GM12878 (cell line): ENCODE data around the gene MGAT4C. TPM values are rescaled to one million over a fixed set of nuclear protein-coding genes. Genes with fewer than 3 reads are reported as not detected.

ENCODE experiments used
- ATAC-seq: fragments of 200-7000 bp; cut with Tn5 transposase; 3 replicates; pipeline ENCODE4 v1.9.1; 2020; ENCODE audit warnings: mild to moderate bottlenecking, moderate library complexity
- BruUV-seq: library from RNA; stranded (reverse); fragments of 400-500 nt; replicated peaks from 2 replicates; lab custom pipeline; 2021; lab: Mats Ljungman, UMichigan
- CTCF ChIA-PET: fragments of 300-600 bp; sonication (Branson Sonifier 250); formaldehyde crosslinking; extraction: SDS; loops from one replicate; lab custom pipeline; 2021; ENCODE audit warnings: inconsistent platforms; lab: Yijun Ruan, JAX
- POLR2A ChIA-PET: fragments of 350-600 bp; formaldehyde crosslinking; extraction: SDS; loops from one replicate; lab custom pipeline; 2021; ENCODE audit warnings: inconsistent platforms; lab: Charles Lee
- RAD21 ChIA-PET: fragments of 300-600 bp; sonication (Branson Sonifier 250); formaldehyde crosslinking; loops from one replicate; lab custom pipeline; 2023; ENCODE audit warnings: antibody characterized with exemption; ENCODE audit not compliant: unreplicated experiment; lab: Charles Lee
- SMC1A ChIA-PET: fragments of 300-600 bp; sonication (Branson Sonifier 250); formaldehyde crosslinking; loops from one replicate; lab custom pipeline; 2023; ENCODE audit not compliant: unreplicated experiment, uncharacterized antibody; lab: Charles Lee
- DNase-seq: peaks from one replicate; pipeline ENCODE4 v3.0.0-alpha.2; 2011; ENCODE audit warnings: low read depth, low spot score
- FAIRE-seq: peaks from 3 replicates; lab custom pipeline; 2011; peaks lifted over from hg19 to GRCh38; lab: Jason Lieb, UNC
- H2AFZ ChIP-seq: 2 replicates; pipeline ENCODE4 v1.6.0; 2011; ENCODE audit warnings: low read depth, low read length, control low read depth; ENCODE audit not compliant: control insufficient read depth
- H3K27ac ChIP-seq: 2 replicates; pipeline ENCODE4 v1.5.1; 2011; ENCODE audit warnings: control low read depth; ENCODE audit not compliant: control insufficient read depth, insufficient read depth
- H3K27me3 ChIP-seq, 2 experiments: replicated peaks in 1 of 2; 2 replicates each; pipeline versions ENCODE4 v1.6.0 to v1.6.1; 2011; ENCODE audit warnings: low read length in 1 of 2; ENCODE audit not compliant: control insufficient read depth in 2 of 2, insufficient read depth in 2 of 2
- H3K36me3 ChIP-seq, 2 experiments: 2 replicates each; pipeline ENCODE4 v1.5.1; 2011; ENCODE audit warnings: low read length in 1 of 2; ENCODE audit not compliant: control insufficient read depth in 2 of 2, insufficient read depth in 2 of 2
- H3K4me1 ChIP-seq: 2 replicates; pipeline ENCODE4 v1.6.1; 2011; ENCODE audit warnings: mild to moderate bottlenecking, low read length, moderate library complexity, mixed read lengths; ENCODE audit not compliant: control insufficient read depth, insufficient read depth
- H3K4me2 ChIP-seq: 2 replicates; pipeline ENCODE4 v1.6.0; 2011; ENCODE audit warnings: control low read depth; ENCODE audit not compliant: control insufficient read depth, insufficient read depth
- H3K4me3 ChIP-seq: fragments of 200-600 bp; sonication (generic); 2 replicates; pipeline ENCODE4 v1.5.1; 2016
- H3K79me2 ChIP-seq: 2 replicates; pipeline ENCODE4 v1.6.0; 2011; ENCODE audit warnings: low read length; ENCODE audit not compliant: control insufficient read depth, insufficient read depth
- H3K9ac ChIP-seq: 2 replicates; pipeline ENCODE4 v1.8.0; 2011; ENCODE audit warnings: low read length, control low read depth, mixed read lengths; ENCODE audit not compliant: control insufficient read depth, insufficient read depth
- H3K9me3 ChIP-seq: replicated peaks from 3 replicates; pipeline ENCODE4 v1.5.1; 2011; ENCODE audit warnings: mild to moderate bottlenecking, low read length; ENCODE audit not compliant: control insufficient read depth, insufficient read depth
- H4K20me1 ChIP-seq: 2 replicates; pipeline ENCODE4 v1.6.0; 2011; ENCODE audit not compliant: control insufficient read depth, insufficient read depth
- EZH2 ChIP-seq: IDR thresholded peaks from 2 replicates; pipeline ENCODE4 v1.6.1; 2012; ENCODE audit warnings: low read depth, mild to moderate bottlenecking, control low read depth, inconsistent platforms, low read length, borderline replicate concordance; ENCODE audit not compliant: control insufficient read depth
- MEF2A ChIP-seq: IDR thresholded peaks from 2 replicates; pipeline ENCODE4 v1.6.1; 2011; ENCODE audit warnings: low read depth, mild to moderate bottlenecking, low read length, moderate library complexity; ENCODE audit not compliant: insufficient read depth
- SIX5 ChIP-seq: IDR thresholded peaks from 2 replicates; pipeline ENCODE4 v1.6.1; 2011; ENCODE audit warnings: mild to moderate bottlenecking, low read depth, low read length, moderate library complexity; ENCODE audit not compliant: severe bottlenecking
- SRF ChIP-seq, 2 experiments: IDR thresholded peaks; 2 replicates each; pipeline ENCODE4 v1.6.1; 2011; ENCODE audit warnings: low read depth in 2 of 2, low read length in 2 of 2, mild to moderate bottlenecking in 1 of 2, moderate library complexity in 1 of 2
- SUZ12 ChIP-seq: fragments of 200-600 bp; sonication (generic); IDR thresholded peaks from one replicate; pipeline ENCODE4 v1.6.1; 2018; ENCODE audit warnings: antibody characterized with exemption, mild to moderate bottlenecking; ENCODE audit not compliant: unreplicated experiment
- TCF12 ChIP-seq: IDR thresholded peaks from 2 replicates; pipeline ENCODE4 v1.6.1; 2011; ENCODE audit warnings: low read depth, mild to moderate bottlenecking, low read length
- TCF3 ChIP-seq: IDR thresholded peaks from 2 replicates; pipeline ENCODE4 v1.6.1; 2012; ENCODE audit warnings: low read depth, mild to moderate bottlenecking, low read length, borderline replicate concordance; ENCODE audit not compliant: insufficient read depth
- ZBED1 ChIP-seq: IDR thresholded peaks from 2 replicates; pipeline ENCODE4 v1.6.1; 2016; ENCODE audit warnings: borderline replicate concordance
- ZZZ3 ChIP-seq: IDR thresholded peaks from 2 replicates; pipeline ENCODE4 v1.6.1; 2011; ENCODE audit warnings: low read depth; ENCODE audit not compliant: control insufficient read depth, insufficient read length
- WGBS: methylation state at CpG from one replicate; pipeline ENCODE4 v1.1.6; 2016; ENCODE audit warnings: low lambda C conversion rate; ENCODE audit not compliant: insufficient replicate concordance, insufficient coverage; ENCODE audit errors: missing lambda C conversion rate; 5-methylcytosine and 5-hydroxymethylcytosine counted together
- in situ Hi-C: fragments of 300-500 bp; cut with MboI; formaldehyde crosslinking; loops from 9 replicates; pipeline ENCODE4 v1.14.3; 2018; ENCODE audit warnings: mixed read lengths
- intact Hi-C: fragments of 100-400 bp; cut with micrococcal nuclease; formaldehyde crosslinking; loops from one replicate; pipeline ENCODE4 v1.14.2; 2022; ENCODE audit not compliant: unreplicated experiment
- polyA plus RNA-seq, 11 experiments: library from polyadenylated mRNA; depleted of rRNA in 4 of 11; unstranded in 6 of 11; stranded (reverse) in 5 of 11; fragments of >200 nt; fragmentation: Nextera tagmentation in 4 of 11; fragmentation: Illumina TruSeq in 1 of 11; extraction: Ambion mirVana in 4 of 11; extraction: Trizol in 1 of 11; gene quantifications; 1 replicate in 1 of 11; 2 replicates in 10 of 11; pipeline versions ENCODE4 v1.2.1 to v1.2.3, GENCODE V29; 2011 to 2016; ENCODE audit warnings: inconsistent platforms in 2 of 11, missing spikeins in 2 of 11, low read depth in 1 of 11
- total RNA-seq, 4 experiments: library from RNA; depleted of rRNA in 3 of 4; stranded (reverse); fragments of >200 nt in 3 of 4; fragmentation: Illumina TruSeq in 1 of 4; extraction: Trizol in 1 of 4; gene quantifications; 2 replicates each; pipeline versions ENCODE4 v1.2.1 to v1.2.3, GENCODE V29; 2013 to 2021
- TF ChIP-seq, protein P1 (sequence below): fragments of 450-650 bp; IDR thresholded peaks from 2 replicates; pipeline ENCODE4 v1.6.1; 2016; ENCODE audit warnings: mild to moderate bottlenecking, moderate library complexity, borderline replicate concordance
- TF ChIP-seq, protein P2 (sequence below): IDR thresholded peaks from 2 replicates; pipeline ENCODE4 v1.6.1; 2012; ENCODE audit warnings: low read length, inconsistent platforms
- TF ChIP-seq, protein P3 (sequence below): fragments of 450-650 bp; formaldehyde crosslinking; IDR thresholded peaks from 2 replicates; pipeline ENCODE4 v1.4.0; 2020; ENCODE audit warnings: mild to moderate bottlenecking, moderate library complexity

Gene MGAT4C
- total and polyA plus RNA-seq, 10 of the 15 experiments (the other 5 are each of a cell fraction or from before 2014, with no cell fraction given): not detected

DNA sequence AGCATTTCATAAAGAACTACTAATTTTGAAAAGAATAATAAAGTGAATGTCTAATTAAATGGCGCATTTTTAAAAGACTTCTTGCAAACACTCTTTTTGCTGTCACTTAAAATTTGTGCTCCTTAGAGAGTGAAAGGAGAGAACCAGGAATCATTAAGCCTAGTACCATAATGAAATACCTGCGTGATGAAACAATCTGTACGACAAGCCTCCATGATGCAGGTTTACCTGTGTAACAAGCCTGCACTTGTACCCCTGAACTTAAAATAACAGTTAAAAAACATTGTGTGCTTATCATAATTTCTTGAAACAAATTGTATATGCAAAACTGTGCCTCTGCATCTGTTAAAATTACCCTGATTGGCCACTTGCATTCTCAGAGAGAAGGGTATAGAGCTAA lies 108.1 kb downstream of the MGAT4C start:
- no peak overlapping the region for H3K27ac ChIP-seq
- CTCF ChIA-PET: no interaction called here
- no peaks in the 10 kb centered on the region for H3K9me3 ChIP-seq
- SMC1A ChIA-PET: no interaction called here
- no peak overlapping the region for H2AFZ ChIP-seq
- no peaks in the 10 kb centered on the region for H3K27me3 ChIP-seq
- POLR2A ChIA-PET: no interaction called here
- intact Hi-C loops (no loop called here), in situ Hi-C loops (no loop called here)
- H3K36me3 ChIP-seq: no peaks in the 10 kb centered on the region
- H3K4me1 ChIP-seq: no peaks in the 10 kb centered on the region
- H3K4me3 ChIP-seq: no peak overlapping the region
- WGBS: 28% methylated on average over 3 of the region's 3 CpGs
- H4K20me1 ChIP-seq: no peaks in the 10 kb centered on the region
- ATAC-seq (no peak), DNase-seq (no peak), FAIRE-seq (no peak)
- H3K9ac ChIP-seq: no peak overlapping the region
- H3K4me2 ChIP-seq: no peak overlapping the region
- RAD21 ChIA-PET: no interaction called here
- H3K79me2 ChIP-seq: no peaks in the 10 kb centered on the region
- BruUV-seq: no TSS peak
- TF ChIP-seq SIX5 (no peak), ZBED1 (no peak), SRF (IDR thresholded peaks at IDR 0.05; ENCODE audit: low read depth in 2 of 2, low read length in 2 of 2) (no peak), EZH2 (no peak), TCF12 (no peak), TCF3 (no peak), SUZ12 (no peak), MEF2A (no peak), ZZZ3 (no peak)
- TF ChIP-seq, protein P1, sequence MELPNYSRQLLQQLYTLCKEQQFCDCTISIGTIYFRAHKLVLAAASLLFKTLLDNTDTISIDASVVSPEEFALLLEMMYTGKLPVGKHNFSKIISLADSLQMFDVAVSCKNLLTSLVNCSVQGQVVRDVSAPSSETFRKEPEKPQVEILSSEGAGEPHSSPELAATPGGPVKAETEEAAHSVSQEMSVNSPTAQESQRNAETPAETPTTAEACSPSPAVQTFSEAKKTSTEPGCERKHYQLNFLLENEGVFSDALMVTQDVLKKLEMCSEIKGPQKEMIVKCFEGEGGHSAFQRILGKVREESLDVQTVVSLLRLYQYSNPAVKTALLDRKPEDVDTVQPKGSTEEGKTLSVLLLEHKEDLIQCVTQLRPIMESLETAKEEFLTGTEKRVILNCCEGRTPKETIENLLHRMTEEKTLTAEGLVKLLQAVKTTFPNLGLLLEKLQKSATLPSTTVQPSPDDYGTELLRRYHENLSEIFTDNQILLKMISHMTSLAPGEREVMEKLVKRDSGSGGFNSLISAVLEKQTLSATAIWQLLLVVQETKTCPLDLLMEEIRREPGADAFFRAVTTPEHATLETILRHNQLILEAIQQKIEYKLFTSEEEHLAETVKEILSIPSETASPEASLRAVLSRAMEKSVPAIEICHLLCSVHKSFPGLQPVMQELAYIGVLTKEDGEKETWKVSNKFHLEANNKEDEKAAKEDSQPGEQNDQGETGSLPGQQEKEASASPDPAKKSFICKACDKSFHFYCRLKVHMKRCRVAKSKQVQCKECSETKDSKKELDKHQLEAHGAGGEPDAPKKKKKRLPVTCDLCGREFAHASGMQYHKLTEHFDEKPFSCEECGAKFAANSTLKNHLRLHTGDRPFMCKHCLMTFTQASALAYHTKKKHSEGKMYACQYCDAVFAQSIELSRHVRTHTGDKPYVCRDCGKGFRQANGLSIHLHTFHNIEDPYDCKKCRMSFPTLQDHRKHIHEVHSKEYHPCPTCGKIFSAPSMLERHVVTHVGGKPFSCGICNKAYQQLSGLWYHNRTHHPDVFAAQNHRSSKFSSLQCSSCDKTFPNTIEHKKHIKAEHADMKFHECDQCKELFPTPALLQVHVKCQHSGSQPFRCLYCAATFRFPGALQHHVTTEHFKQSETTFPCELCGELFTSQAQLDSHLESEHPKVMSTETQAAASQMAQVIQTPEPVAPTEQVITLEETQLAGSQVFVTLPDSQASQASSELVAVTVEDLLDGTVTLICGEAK: no peak
- TF ChIP-seq, protein P2, sequence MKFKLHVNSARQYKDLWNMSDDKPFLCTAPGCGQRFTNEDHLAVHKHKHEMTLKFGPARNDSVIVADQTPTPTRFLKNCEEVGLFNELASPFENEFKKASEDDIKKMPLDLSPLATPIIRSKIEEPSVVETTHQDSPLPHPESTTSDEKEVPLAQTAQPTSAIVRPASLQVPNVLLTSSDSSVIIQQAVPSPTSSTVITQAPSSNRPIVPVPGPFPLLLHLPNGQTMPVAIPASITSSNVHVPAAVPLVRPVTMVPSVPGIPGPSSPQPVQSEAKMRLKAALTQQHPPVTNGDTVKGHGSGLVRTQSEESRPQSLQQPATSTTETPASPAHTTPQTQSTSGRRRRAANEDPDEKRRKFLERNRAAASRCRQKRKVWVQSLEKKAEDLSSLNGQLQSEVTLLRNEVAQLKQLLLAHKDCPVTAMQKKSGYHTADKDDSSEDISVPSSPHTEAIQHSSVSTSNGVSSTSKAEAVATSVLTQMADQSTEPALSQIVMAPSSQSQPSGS: no peak
- TF ChIP-seq, protein P3, sequence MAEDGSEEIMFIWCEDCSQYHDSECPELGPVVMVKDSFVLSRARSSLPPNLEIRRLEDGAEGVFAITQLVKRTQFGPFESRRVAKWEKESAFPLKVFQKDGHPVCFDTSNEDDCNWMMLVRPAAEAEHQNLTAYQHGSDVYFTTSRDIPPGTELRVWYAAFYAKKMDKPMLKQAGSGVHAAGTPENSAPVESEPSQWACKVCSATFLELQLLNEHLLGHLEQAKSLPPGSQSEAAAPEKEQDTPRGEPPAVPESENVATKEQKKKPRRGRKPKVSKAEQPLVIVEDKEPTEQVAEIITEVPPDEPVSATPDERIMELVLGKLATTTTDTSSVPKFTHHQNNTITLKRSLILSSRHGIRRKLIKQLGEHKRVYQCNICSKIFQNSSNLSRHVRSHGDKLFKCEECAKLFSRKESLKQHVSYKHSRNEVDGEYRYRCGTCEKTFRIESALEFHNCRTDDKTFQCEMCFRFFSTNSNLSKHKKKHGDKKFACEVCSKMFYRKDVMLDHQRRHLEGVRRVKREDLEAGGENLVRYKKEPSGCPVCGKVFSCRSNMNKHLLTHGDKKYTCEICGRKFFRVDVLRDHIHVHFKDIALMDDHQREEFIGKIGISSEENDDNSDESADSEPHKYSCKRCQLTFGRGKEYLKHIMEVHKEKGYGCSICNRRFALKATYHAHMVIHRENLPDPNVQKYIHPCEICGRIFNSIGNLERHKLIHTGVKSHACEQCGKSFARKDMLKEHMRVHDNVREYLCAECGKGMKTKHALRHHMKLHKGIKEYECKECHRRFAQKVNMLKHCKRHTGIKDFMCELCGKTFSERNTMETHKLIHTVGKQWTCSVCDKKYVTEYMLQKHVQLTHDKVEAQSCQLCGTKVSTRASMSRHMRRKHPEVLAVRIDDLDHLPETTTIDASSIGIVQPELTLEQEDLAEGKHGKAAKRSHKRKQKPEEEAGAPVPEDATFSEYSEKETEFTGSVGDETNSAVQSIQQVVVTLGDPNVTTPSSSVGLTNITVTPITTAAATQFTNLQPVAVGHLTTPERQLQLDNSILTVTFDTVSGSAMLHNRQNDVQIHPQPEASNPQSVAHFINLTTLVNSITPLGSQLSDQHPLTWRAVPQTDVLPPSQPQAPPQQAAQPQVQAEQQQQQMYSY (CRISPR knock-in tag): no peak
